Ishikawa (cell line): ENCODE measurements around the gene VWA8.

Source experiments
- CEBPB ChIP-seq: IDR thresholded peaks from 2 replicates; pipeline ENCODE4 v1.6.1; 2012
- CREB1 ChIP-seq: IDR thresholded peaks from 2 replicates; pipeline ENCODE4 v1.6.1; 2012; ENCODE audit warnings: low read depth
- EGR1 ChIP-seq: IDR thresholded peaks from 2 replicates; pipeline ENCODE4 v1.6.1; 2012
- EP300 ChIP-seq: IDR thresholded peaks from 2 replicates; pipeline ENCODE4 v1.6.1; 2012; ENCODE audit warnings: borderline replicate concordance
- FOXM1 ChIP-seq: IDR thresholded peaks from 2 replicates; pipeline ENCODE4 v1.6.1; 2012; ENCODE audit warnings: low read depth, borderline replicate concordance
- NFIC ChIP-seq: IDR thresholded peaks from 2 replicates; pipeline ENCODE4 v1.6.1; 2012
- RAD21 ChIP-seq: IDR thresholded peaks from 2 replicates; pipeline ENCODE4 v1.6.1; 2012; ENCODE audit warnings: low read depth
- TAF1 ChIP-seq: IDR thresholded peaks from 2 replicates; pipeline ENCODE4 v1.6.1; 2012; ENCODE audit warnings: low read depth, mild to moderate bottlenecking
- TCF12 ChIP-seq: IDR thresholded peaks from 2 replicates; pipeline ENCODE4 v1.6.1; 2012; ENCODE audit warnings: low read depth
- TEAD4 ChIP-seq: IDR thresholded peaks from 2 replicates; pipeline ENCODE4 v1.6.1; 2012
- USF1 ChIP-seq: IDR thresholded peaks from 2 replicates; pipeline ENCODE4 v1.6.1; 2012
- YY1 ChIP-seq: IDR thresholded peaks from 2 replicates; pipeline ENCODE4 v1.6.1; 2012; ENCODE audit warnings: low read depth
- ZBTB7A ChIP-seq: IDR thresholded peaks from 2 replicates; pipeline ENCODE4 v1.6.1; 2012; ENCODE audit warnings: low read depth
- TF ChIP-seq, protein P1 (sequence below): IDR thresholded peaks from 2 replicates; pipeline ENCODE4 v1.6.1; 2012
- TF ChIP-seq, protein P2 (sequence below): IDR thresholded peaks from 2 replicates; pipeline ENCODE4 v1.6.1; 2012; ENCODE audit warnings: low read depth, mild to moderate bottlenecking

Gene VWA8

GRCh38 chr13:41720839-41721561 lies 239.9 kb downstream of the VWA8 start:
- TF ChIP-seq TAF1 (no peak), CREB1 (no peak), EP300 (no peak), USF1 (no peak), RAD21 (no peak), TCF12 (no peak), FOXM1 (no peak), EGR1 (no peak), YY1 (no peak), NFIC (no peak), CEBPB (no peak), TEAD4 (no peak)
- TF ChIP-seq, protein P1, sequence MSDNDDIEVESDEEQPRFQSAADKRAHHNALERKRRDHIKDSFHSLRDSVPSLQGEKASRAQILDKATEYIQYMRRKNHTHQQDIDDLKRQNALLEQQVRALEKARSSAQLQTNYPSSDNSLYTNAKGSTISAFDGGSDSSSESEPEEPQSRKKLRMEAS, result no peak
- TF ChIP-seq, protein P2, sequence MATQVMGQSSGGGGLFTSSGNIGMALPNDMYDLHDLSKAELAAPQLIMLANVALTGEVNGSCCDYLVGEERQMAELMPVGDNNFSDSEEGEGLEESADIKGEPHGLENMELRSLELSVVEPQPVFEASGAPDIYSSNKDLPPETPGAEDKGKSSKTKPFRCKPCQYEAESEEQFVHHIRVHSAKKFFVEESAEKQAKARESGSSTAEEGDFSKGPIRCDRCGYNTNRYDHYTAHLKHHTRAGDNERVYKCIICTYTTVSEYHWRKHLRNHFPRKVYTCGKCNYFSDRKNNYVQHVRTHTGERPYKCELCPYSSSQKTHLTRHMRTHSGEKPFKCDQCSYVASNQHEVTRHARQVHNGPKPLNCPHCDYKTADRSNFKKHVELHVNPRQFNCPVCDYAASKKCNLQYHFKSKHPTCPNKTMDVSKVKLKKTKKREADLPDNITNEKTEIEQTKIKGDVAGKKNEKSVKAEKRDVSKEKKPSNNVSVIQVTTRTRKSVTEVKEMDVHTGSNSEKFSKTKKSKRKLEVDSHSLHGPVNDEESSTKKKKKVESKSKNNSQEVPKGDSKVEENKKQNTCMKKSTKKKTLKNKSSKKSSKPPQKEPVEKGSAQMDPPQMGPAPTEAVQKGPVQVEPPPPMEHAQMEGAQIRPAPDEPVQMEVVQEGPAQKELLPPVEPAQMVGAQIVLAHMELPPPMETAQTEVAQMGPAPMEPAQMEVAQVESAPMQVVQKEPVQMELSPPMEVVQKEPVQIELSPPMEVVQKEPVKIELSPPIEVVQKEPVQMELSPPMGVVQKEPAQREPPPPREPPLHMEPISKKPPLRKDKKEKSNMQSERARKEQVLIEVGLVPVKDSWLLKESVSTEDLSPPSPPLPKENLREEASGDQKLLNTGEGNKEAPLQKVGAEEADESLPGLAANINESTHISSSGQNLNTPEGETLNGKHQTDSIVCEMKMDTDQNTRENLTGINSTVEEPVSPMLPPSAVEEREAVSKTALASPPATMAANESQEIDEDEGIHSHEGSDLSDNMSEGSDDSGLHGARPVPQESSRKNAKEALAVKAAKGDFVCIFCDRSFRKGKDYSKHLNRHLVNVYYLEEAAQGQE, result no peak

DNA sequence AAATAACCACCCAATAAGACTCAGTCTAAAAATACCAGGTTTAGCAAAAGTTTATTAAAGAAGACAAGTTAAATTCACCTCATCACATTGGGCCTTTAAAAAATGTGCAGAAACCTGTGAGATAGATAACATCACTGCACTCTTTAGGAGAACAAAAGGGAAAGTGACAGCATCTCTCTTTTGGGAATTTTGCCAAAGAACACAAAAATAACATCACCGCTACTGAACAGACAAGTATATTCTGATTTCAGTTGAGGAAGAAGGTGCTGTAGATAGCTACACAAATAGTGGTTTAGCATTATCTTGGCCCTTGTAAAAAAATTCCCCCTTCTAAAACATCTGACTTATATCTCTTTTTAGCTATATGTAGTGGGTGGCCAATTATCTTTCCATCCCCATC lies 244.7 kb downstream of the VWA8 start:
- TF ChIP-seq EGR1 (no peak), CEBPB (no peak), USF1 (no peak), YY1 (no peak), EP300 (no peak), RAD21 (no peak), FOXM1 (no peak), ZBTB7A (no peak), TAF1 (no peak), CREB1 (no peak), TEAD4 (no peak), NFIC (no peak), TCF12 (no peak)
- TF ChIP-seq, protein P1, result no peak
- TF ChIP-seq, protein P2, result no peak

GRCh38 chr13:41713405-41713804 lies 247.5 kb downstream of the VWA8 start:
- TF ChIP-seq FOXM1, result no peak
- TF ChIP-seq, protein P2, result no peak

GRCh38 chr13:41710771-41711170 lies 250.1 kb downstream of the VWA8 start:
- TF ChIP-seq, protein P2, result no peak
- no peak for TF ChIP-seq FOXM1
- TF ChIP-seq CEBPB, result no peak
- no peak for TF ChIP-seq NFIC
- no peak for TF ChIP-seq TEAD4
- TF ChIP-seq USF1, result no peak
- TF ChIP-seq ZBTB7A, result no peak
- TF ChIP-seq TAF1, result no peak
- TF ChIP-seq, protein P1, result no peak
- TF ChIP-seq EP300, result no peak
- TF ChIP-seq RAD21, result no peak
- no peak for TF ChIP-seq TCF12
- no peak for TF ChIP-seq EGR1
- no peak for TF ChIP-seq YY1
- no peak for TF ChIP-seq CREB1
